HG02623 (cell line): ENCODE measurements around the gene MICAL2.

Experiments used
- ATAC-seq: cut with Tn5 transposase; IDR thresholded peaks from one replicate; pipeline ENCODE4 v1.9.1; 2021; ENCODE audit warnings: moderate library complexity; ENCODE audit not compliant: unreplicated experiment

The MICAL2 gene

DNA sequence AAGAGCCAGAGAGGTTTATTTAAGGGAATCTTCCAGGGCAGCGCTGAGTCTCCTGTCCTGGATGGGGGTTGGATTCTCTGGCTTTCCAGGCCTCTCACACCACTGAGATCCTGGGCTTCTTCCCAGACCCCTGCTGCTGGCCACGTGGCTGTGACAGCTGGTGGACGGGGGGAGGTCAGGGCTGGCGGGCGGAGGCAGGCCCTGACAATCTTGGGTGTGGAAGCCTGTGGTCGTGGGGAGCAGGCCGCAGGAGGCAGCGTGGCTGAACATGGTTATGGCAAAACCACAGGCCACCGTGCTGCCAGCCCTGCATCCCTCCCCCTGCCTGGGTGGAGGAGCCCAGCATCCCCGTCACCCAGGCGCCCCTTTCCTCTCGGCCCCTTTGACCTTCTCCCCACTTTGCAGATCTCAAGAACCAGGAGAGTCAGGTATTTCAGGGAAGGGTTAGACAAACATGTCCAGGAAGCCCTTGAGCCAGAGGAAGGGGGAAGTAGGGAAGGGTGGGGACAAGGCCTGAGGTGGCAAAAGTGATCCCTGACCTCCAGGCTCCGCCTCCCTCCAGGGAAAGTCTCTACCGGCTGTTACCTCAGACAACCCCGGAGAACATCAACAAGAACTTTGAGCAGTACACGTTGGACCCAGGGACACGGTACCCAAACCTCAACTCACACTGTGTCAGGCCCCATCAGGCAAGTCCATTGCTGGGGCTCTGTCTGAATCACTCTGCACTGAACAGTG is 111.8 kb downstream of the MICAL2 start:
- no peak for ATAC-seq

DNA sequence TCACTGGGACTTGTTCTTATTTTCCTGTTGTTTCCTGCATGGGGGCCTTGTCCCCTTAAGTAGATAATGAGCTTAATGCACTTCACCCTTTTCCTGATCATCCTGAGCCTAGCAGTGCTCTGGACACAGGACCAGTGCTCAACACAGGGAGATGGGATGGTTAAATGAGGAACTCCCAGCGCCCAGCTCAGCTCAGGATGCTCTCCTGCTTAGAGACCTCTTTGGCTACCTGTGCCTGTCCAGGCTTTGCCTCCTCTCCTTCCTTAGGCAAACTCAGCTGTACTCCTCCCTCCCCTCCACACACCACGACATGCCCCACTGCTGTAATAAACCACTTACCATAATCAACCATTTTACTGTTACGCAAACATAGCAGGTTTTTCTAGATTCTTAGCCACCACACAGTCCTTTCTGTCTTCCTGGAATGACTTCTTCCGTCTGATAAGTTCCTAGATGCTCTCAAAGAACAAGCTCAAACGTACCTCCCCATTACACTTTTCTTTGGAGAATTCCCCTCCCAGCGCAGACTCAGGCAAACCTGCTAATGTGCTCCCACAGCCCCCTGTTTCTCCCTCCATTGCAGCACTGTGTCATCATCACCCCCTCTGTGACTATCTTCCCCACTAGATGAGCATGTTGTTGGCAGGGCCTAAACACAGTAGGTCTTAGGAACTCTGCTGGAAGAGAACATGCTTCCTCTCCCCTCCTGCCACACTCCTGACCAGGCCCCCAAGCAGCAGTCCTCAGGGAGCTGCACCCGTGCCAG is 113.6 kb downstream of the MICAL2 start:
- no peak for ATAC-seq

DNA sequence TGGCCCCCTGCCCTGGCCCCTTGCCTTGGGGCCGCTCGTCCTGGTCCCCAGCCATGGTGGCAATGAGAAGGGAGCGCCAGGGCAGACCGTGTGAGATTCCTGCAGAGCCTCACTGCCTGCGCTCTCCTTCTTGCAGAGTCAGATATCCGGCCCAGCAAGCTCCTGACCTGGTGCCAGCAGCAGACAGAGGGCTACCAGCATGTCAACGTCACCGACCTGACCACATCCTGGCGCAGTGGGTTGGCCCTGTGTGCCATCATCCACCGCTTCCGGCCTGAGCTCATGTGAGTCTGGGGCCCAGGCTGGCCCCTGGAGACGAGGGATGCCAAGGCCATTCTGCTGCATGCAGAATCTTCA is 114.1 kb downstream of the MICAL2 start:
- peak; percentile 95 for ATAC-seq

DNA sequence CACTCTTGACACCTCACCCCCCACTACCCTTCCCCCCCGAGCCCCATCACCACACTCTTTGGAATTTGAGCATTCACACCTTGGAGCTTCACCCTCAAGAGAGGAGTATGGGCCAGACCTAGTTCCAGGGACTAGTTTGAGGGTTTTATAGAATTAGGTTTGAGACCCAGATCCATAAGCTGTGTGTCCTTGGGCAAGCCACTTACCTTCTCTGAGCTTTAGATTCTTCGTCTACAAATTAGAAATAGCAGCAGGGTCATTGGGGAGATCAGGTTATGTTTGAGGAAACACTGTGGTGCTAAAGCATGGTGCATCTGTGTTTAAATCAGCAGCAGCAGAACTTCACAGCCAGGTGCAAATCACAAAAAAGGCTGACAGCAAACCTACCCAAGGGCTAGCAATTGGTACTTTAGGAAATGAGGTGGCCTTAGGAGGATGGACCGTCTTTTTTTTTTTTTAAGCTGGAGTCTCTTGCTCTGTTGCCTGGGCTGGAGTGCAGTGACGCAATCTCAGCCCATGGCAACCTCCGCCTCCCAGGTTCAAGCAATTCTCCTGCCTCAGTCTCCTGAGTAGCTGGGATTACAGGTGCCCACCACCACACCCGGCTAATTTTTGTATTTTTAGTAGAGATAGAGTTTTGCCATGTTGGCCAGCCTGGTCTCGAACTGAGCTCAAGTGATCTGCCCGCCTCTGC is 114.8 kb downstream of the MICAL2 start:
- no peak for ATAC-seq

DNA sequence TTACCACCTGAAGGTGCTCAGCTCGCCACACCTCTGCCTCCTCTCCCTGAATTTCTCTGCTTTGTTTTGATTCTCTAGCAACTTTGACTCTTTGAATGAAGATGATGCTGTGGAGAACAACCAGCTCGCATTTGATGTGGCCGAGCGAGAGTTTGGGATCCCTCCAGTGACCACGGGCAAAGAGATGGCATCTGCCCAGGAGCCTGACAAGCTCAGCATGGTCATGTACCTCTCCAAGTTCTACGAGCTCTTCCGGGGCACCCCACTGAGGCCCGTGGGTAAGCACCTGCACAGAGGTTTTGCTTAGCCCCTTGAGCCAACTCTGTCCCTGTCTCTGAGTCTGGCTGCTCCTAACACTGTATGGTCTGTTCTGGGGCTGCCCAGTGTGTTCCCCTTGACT is 115.7 kb downstream of the MICAL2 start:
- no peak for ATAC-seq

DNA sequence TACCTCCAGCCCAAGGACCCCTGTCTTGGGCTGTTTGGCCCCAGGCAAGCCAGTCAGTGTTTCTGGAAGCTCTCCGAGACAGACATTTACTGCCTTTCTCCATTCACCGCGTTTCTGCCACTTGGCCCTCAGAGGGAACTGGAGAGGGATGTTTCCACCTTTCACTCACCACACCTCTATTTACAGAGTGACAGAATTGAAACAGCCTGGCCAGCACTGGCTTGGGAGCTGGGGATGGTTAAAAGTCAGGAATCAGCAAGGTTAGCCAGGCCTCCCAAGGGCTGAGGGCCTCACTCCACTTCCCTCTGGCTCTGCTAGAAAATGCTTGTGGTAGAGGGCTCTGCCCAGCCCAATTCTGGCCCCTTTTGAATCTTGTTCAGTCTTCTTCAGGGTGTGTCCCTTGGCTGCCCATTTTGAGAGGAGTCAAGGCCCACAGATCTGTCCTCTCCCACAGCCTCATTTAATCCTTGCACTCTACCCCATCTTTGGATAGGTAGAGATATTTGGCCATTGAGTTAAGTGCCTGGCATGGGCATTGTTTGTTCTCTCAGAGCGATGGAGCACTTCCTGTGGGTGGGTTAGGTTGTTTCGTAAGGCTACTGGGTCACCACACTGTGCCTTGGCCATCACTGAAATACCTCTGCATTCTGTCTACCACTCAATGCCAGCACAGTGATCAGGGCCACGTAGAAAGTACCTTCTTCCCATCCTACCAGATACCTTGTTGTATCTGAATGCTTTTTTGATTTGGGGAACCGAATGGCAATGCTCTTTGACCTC is 119.2 kb downstream of the MICAL2 start:
- ATAC-seq = no peak

DNA sequence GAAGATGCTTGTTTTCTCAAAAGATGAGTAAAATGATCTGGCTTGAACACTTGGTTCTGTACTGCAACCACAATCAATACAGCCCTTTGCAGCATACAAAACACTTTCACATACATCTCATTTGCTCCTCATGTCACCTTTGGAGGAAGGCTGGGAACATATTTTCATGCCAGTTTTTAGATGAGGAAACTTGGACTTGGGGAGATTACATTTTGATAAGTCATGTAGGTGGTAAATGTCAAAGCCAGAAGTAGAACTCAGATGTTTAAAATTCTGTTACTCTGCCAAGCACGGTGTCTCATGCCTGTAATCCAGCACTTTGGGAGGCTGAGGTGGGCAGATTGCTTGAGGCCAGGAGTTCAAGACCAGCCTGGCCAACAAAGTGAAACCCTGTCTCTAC is 121.8 kb downstream of the MICAL2 start:
- ATAC-seq = no peak

DNA sequence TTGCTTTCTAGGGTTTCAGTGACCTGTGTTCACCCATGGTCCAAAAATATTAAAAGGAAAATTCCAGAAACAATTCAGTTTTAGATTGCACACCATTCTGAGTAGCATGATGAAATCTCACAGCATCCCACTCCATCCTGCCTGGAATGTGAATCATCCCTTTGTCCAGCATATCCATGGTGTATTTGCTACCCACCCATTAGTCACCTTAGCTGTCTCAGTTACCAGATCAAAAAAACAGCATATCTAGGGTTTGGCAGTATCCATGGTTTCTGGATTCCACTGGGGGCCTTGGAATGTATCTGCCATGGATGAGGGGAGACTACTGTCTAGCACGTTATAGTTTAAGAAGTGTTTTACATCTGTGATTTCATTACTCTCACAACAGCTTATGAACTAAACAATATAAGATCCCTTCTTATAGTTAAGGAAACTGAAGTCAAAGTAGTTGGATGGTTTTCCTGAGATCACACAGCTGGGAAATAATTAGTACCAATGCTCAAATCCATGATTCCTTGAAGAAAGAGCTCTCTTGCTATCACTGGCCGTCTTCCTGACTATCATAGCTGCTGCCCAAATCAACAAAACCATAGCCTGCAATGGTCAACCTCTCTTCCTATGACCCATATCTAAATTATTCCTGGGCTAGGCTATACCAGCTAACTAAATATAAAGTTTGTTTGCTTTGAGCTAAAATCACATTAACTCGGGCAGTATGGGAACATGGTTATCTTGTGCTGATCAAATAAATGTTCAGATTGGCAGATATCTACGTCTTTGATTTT is 122.6 kb downstream of the MICAL2 start:
- no peak for ATAC-seq

DNA sequence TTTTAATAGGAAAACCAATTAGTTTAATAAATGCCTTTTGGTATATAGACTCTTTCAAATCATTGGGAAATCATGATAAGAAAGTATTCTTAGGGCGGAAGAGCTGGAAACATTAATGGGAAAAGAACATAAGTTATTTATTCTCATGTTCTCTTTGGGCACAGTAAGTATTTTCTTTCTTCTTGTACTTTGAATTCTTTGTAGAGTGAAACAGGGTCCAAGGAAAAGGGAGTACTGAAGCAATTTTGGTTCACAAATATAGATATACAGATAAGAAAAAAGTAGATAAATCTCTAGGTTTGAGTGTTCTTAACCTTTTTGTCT is 123.2 kb downstream of the MICAL2 start:
- no peak for ATAC-seq

DNA sequence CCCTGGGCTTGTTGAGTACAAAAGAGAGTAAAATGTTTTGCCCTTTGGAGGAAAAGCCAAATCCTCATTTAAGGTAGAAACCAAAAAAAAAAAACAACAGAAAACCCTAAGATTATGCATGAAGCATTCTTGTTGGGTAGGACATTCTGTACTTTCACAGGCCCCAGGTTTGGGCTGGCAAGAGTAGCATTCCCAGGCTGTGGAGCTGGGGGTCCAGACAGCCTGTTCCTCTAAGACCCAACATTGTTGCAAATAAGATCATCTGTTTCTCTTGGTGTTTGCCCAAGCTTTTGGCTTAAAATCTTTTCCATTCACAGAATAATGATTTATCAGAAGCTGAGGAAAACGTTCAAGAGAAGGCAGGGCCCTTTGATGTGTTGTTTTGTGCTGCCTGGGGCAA is 123.8 kb downstream of the MICAL2 start:
- ATAC-seq = no peak

DNA sequence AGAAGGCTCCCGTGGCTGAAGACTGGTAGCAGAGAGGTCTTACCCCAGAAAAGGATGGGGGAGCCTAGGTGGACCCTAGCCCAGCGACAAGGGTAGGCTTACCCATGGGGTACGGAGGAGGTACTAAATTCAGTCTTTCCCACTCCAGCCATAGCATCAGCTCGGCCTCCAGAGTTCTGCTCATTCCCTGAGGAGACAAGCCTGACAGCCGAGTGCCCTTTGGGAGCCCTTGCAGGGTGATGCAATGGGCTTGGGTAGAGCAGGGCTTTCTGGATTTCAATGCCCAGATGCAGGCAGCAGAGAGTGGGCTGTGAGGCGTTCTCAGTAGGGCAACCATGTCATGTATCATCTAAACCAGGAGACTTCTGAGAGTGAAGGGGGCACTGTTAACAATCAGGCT is 124.7 kb downstream of the MICAL2 start:
- no peak for ATAC-seq

DNA sequence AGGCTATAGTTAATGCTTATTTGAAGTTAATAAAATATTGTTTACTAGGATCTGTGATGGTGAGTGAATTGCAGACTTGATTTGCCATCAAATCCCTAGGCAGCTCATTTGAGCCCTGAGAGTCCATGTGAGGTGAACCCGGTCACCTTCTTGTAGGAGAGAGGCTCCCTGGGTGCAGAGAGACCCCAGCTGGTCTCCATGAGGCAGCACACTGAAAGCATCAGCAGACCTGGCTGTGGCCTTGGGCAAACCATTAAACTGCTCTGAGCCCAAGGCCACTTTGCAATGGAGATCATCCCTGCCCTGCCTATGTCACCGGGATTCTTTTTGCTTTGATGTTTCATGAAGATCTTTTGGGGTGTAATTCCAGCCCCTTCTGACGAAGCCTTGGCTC is 125.2 kb downstream of the MICAL2 start:
- ATAC-seq = no peak

DNA sequence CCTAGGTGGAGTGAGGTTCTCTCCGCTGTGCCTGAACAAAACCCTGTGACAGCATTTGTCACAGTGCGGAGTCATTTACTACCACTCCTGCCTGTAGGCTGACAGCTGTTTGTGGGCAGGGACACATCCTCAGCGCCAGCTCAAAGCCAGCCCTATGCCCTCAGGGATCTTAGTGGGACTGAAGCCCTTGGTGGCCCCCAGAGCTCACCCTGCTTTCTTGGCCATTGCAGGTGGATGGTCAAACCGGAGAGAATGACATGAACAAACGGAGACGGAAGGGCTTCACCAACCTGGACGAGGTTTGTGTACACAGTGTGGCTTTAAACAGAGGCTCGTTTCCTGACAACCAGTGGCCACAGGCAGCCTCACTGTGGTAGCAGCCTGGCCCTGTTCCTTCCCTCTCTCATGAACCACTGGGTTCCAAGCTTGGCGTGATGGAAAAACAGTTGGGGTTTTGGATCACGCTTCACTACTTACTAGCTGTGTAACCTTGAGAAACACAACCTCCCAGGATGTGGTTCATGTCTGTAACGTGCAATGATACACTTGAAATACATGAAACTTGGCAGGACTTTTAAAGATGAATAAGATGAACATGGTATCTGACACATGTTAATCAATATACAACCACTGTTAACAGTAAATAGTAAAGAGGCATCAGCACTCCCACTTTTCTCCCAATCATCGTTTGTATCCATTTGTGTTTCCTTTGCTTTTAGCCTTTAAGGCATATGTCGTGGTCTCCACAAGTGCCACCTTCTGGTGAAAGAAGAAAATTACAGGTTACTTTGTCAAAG is 125.8 kb downstream of the MICAL2 start:
- peak; percentile 64 for ATAC-seq

DNA sequence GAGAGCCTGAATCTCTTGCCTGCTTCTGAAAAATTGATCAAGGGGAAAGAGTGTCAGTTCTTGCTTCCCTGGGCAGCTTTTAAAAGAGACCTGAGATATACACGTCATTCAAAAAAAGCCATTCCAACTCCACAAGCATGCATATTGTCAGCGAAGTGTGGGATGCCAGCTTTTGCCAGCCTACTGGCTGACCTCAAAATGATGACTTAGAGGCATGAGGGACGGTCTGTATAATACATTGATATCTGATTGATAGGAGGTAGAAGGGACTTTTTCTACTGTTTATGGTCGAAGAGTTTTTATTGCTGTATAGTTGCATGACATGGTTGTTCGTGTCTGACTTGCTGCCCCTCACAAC is 126.3 kb downstream of the MICAL2 start:
- no peak for ATAC-seq

DNA sequence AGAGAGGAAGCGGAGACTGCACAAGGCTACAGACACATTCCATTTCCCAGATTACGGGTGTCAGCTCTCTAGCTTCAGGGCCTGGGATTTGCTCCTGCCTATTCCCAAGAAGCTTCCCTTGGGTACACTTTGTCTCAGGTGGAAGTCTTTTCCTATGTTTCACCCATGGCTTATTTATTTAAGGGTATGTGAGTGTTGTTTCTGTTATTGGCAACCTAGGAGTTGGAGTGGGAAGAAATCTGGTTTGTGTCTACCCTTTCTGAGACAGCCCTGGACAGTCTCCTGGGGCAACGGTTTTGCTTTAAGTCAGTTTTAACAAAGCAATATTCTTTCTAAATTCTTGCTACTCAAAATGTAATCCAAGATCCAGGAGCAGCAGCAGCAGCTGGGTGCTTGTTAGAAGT is 127.0 kb downstream of the MICAL2 start:
- no peak for ATAC-seq

DNA sequence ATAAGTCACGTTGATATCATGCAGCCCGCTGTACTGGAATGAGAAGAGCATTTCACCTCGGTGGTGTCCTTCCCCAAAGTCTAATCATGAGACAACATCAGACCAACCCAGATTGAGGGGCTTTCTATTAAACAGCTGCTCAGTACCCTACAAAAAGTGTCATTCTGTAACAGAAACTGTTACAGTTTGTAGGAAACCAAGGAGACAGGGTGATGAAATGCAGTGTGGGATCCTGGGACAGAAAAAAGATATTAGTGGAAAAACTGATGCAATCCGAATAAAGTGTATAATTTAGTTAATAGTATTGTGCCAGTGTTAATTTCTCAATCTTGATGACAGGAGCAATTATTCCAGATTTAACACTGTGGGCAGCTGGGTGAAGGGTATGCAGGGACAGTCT is 128.0 kb downstream of the MICAL2 start:
- no peak for ATAC-seq

DNA sequence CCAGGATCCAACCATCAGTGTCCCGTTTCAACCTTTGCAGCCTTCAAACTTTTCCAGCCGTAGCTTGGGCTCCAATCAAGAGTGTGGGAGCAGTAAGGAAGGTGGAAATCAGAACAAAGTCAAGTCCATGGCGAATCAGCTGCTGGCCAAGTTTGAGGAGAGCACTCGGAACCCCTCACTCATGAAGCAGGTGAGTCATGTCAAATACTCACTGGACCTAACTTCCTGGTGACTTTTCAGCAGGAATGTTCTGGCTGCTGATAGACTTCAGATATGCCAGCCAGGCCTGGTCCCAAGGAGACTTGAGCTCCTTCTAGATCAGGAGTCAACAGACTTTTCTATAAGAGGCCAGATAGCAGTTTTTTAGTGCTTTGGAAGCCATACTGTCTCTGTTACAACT is 129.0 kb downstream of the MICAL2 start:
- no peak for ATAC-seq

DNA sequence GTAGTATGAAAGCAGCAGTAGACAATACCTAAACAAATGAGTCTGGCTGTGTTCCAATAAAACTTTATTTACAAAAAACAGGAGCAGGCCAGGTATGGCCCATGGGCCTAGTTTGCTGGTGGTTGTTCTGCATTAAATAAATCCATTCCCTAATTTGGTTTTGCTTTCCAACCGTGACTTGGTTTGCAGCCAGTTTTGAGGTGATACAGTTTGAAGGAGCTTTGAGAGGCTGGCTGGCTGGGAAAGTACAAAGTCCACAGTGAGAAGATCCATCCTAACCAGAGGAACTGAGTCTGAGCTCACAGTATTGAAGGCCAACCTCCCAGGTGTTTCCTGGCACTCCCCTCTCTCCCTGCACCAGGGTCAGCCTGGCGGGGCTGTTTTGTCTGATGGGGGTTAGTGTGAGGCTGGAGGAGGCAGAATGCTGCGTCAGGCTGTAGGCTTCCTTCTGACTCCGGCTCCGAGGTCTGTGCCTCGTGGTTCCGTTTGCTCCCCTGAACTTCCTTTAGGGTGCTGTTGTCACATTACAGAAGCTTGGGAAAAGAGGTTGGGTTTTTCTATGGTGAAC is 129.5 kb downstream of the MICAL2 start:
- ATAC-seq = no peak

DNA sequence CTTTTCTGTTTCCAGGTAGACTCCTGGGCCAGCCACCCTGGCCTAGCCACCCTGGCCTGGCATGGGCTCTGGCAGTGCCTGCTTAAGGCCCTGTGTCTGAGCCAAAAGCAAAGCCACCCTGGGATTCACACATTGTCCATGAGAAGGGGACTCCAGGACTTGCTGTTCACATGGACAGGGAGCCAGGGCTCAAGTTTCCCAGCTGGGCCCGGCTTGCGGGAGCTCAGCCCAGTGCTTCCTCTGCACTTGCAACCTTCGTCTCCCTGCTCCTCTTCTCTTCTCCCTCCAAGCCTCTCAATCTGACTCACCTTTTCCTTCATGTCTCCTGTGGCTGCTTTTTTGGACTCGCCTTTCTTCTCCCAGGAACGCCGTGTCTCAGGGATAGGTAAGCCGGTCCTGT is 130.3 kb downstream of the MICAL2 start:
- no peak for ATAC-seq

DNA sequence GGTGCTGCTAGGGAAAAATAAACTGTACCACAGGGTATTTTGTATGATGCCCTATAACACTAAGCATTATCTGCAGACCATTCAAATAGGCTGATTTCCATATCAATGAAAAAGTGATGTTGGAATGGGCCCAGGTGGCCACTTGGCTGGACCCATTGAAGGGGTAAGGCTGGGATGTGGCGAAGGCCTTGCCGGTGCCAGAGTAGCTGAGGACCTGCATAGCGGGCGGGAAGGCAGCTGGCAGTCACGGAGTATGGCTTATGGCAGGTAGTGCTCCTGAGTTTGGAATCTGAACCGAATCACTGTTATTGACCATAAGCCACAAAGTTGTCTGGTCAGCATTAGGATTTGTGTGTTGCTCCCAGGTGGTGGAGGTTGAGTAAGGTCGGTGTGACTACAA is 131.0 kb downstream of the MICAL2 start:
- ATAC-seq = no peak
